MM.1S (cell line): ENCODE data around the gene DCAF8L2.

ENCODE experiments used
- DNase-seq: peaks from one replicate; pipeline ENCODE4 v3.0.0-alpha.2; 2015
- H2AFZ ChIP-seq: fragments of 300-600 bp; sonication (generic); 2 replicates; pipeline ENCODE4 v1.6.0; 2016; ENCODE audit warnings: antibody characterized with exemption, low read length
- H3F3A ChIP-seq: fragments of 300-600 bp; sonication (generic); 2 replicates; pipeline ENCODE4 v1.6.1; 2016; ENCODE audit warnings: mild to moderate bottlenecking, antibody characterized with exemption, low read length, moderate library complexity, mixed read lengths; ENCODE audit not compliant: insufficient read depth
- H3K27ac ChIP-seq: fragments of 300-600 bp; sonication (generic); 2 replicates; pipeline ENCODE4 v1.5.1; 2016; ENCODE audit warnings: mild to moderate bottlenecking, low read length
- H3K27me3 ChIP-seq: fragments of 300-600 bp; sonication (generic); replicated peaks from 2 replicates; pipeline ENCODE4 v1.6.0; 2016; ENCODE audit warnings: low read length; ENCODE audit not compliant: insufficient read depth
- H3K36me3 ChIP-seq: fragments of 300-600 bp; sonication (generic); replicated peaks from 2 replicates; pipeline ENCODE4 v1.6.1; 2016; ENCODE audit warnings: mild to moderate bottlenecking, low read length, mixed read lengths; ENCODE audit not compliant: insufficient read depth
- H3K4me1 ChIP-seq: fragments of 300-600 bp; sonication (generic); 2 replicates; pipeline ENCODE4 v1.6.1; 2016; ENCODE audit warnings: low read length, mixed read lengths
- H3K4me2 ChIP-seq: fragments of 300-600 bp; sonication (generic); 2 replicates; pipeline ENCODE4 v1.6.0; 2016; ENCODE audit warnings: low read depth, low read length
- H3K4me3 ChIP-seq: fragments of 300-600 bp; sonication (generic); 2 replicates; pipeline ENCODE4 v1.5.1; 2016; ENCODE audit warnings: low read length, mixed read lengths
- H3K79me2 ChIP-seq: fragments of 300-600 bp; sonication (generic); 2 replicates; pipeline ENCODE4 v1.6.1; 2016; ENCODE audit warnings: mixed run types, low read length, mixed read lengths
- H3K9ac ChIP-seq: fragments of 300-600 bp; sonication (generic); 2 replicates; pipeline ENCODE4 v1.6.1; 2016; ENCODE audit warnings: low read length, mixed read lengths
- H3K9me2 ChIP-seq: fragments of 300-600 bp; sonication (generic); replicated peaks from 2 replicates; pipeline ENCODE4 v1.6.1; 2016; ENCODE audit warnings: mild to moderate bottlenecking, low read length, mixed read lengths; ENCODE audit not compliant: insufficient read depth
- H3K9me3 ChIP-seq: fragments of 300-600 bp; sonication (generic); replicated peaks from 2 replicates; pipeline ENCODE4 v1.6.1; 2016; ENCODE audit warnings: mild to moderate bottlenecking, low read length, mixed read lengths; ENCODE audit not compliant: insufficient read depth
- H4K20me1 ChIP-seq: fragments of 300-600 bp; sonication (generic); 2 replicates; pipeline ENCODE4 v1.6.1; 2016; ENCODE audit warnings: mild to moderate bottlenecking, low read length, moderate library complexity, mixed read lengths; ENCODE audit not compliant: insufficient read depth
- EZH2 ChIP-seq: fragments of 300-600 bp; sonication (generic); optimal IDR thresholded peaks from 2 replicates; pipeline ENCODE3; 2017; ENCODE audit warnings: low read depth, mild to moderate bottlenecking, antibody characterized with exemption, low read length, mixed read lengths
- EZH2phosphoT487 ChIP-seq: fragments of 300-600 bp; sonication (generic); IDR thresholded peaks from 2 replicates; pipeline ENCODE4 v1.6.1; 2018; ENCODE audit warnings: antibody characterized with exemption, low read length
- TF ChIP-seq, protein P1 (sequence below): fragments of 300-600 bp; sonication (generic); IDR thresholded peaks from 2 replicates; pipeline ENCODE4 v1.5.1; 2016; ENCODE audit warnings: antibody characterized with exemption, low read length, mixed read lengths

Gene DCAF8L2

DNA sequence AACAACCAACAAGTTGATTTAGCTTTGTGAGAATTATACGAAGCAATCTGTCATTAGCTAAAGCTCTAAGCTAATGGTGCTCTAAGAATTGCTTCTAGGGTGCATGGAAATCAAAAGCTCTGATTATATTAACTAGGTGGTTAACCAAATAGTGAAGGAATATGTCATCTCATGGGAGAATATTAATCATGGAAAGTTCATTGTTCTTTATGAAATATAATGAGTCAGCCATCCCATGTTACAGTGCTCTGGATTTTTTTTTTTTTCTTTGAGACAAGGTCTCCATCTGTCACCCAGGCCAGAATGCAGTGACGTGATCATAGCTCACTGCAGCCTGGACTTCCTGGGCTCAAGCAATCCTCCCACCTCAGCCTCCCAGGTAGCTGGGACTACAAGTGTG is 10.5 kb downstream of the DCAF8L2 start:
- H3K9ac ChIP-seq: no peak overlapping the region
- H3K9me3 ChIP-seq: no peaks in the 10 kb centered on the region
- H3K27me3 ChIP-seq: no peaks in the 10 kb centered on the region
- H3K36me3 ChIP-seq: no peaks in the 10 kb centered on the region
- no peaks in the 10 kb centered on the region for H3K9me2 ChIP-seq
- no peaks in the 10 kb centered on the region for H3K79me2 ChIP-seq
- TF ChIP-seq EZH2 (no peak), EZH2phosphoT487 (no peak)
- no peaks in the 10 kb centered on the region for H3K4me1 ChIP-seq
- no peak overlapping the region for H3K4me2 ChIP-seq
- no peak overlapping the region for H2AFZ ChIP-seq
- no peaks in the 10 kb centered on the region for H3F3A ChIP-seq
- H3K4me3 ChIP-seq: no peak overlapping the region
- no peak for DNase-seq
- no peaks in the 10 kb centered on the region for H4K20me1 ChIP-seq
- H3K27ac ChIP-seq: no peak overlapping the region

DNA sequence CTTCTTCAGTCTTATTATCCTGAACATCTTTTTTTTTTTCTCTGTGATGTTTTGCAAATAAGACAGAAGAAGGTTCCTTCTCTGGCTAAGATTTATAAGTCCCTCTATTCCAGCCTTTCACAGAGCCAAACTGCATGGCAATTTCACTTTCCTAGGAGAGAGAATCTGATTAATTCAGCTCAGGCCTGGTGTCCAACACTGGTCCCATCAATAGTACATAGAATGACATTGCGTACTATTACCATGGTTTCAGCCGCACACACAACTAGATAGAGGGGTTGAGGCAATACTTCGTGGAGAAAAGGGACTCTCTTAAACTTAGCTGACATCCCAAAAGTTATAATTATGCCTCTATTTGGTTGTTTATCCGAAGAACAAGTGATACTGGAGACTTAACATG is 18.5 kb downstream of the DCAF8L2 start:
- no peaks in the 10 kb centered on the region for H3K9me2 ChIP-seq
- H3K9ac ChIP-seq: no peak overlapping the region
- DNase-seq: no peak
- H2AFZ ChIP-seq: no peak overlapping the region
- no peaks in the 10 kb centered on the region for H3K79me2 ChIP-seq
- no peak overlapping the region for H3K4me2 ChIP-seq
- no peaks in the 10 kb centered on the region for H3K4me1 ChIP-seq
- H4K20me1 ChIP-seq: no peaks in the 10 kb centered on the region
- H3K9me3 ChIP-seq: no peaks in the 10 kb centered on the region
- H3K27me3 ChIP-seq: no peaks in the 10 kb centered on the region
- H3K36me3 ChIP-seq: no peaks in the 10 kb centered on the region
- H3K4me3 ChIP-seq: no peak overlapping the region
- TF ChIP-seq, protein P1, sequence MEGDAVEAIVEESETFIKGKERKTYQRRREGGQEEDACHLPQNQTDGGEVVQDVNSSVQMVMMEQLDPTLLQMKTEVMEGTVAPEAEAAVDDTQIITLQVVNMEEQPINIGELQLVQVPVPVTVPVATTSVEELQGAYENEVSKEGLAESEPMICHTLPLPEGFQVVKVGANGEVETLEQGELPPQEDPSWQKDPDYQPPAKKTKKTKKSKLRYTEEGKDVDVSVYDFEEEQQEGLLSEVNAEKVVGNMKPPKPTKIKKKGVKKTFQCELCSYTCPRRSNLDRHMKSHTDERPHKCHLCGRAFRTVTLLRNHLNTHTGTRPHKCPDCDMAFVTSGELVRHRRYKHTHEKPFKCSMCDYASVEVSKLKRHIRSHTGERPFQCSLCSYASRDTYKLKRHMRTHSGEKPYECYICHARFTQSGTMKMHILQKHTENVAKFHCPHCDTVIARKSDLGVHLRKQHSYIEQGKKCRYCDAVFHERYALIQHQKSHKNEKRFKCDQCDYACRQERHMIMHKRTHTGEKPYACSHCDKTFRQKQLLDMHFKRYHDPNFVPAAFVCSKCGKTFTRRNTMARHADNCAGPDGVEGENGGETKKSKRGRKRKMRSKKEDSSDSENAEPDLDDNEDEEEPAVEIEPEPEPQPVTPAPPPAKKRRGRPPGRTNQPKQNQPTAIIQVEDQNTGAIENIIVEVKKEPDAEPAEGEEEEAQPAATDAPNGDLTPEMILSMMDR: no peak
- TF ChIP-seq EZH2 (no peak), EZH2phosphoT487 (no peak)
- H3K27ac ChIP-seq: no peak overlapping the region
- no peaks in the 10 kb centered on the region for H3F3A ChIP-seq

DNA sequence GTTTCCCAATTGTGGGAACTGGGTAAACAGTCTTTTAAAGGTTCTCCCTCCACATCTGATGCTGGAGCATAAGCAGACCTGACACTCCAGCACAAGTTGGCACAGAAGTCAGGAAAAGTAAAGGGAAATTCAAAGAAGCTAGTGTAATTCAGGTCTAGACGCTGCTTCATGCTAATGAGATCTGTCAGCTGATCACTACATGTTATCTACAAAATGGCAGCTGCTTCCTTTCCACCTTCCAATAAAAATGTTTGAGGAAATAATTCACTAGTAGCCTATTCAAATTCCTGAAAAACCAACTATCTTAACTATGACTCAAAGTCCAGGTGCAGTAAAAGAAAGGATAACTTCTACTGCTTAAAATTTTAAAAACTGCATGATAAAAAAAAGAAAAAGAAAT is 29.3 kb downstream of the DCAF8L2 start:
- H3K36me3 ChIP-seq: no peaks in the 10 kb centered on the region
- H3K9ac ChIP-seq: no peak overlapping the region
- no peak overlapping the region for H3K27ac ChIP-seq
- no peaks in the 10 kb centered on the region for H4K20me1 ChIP-seq
- TF ChIP-seq EZH2phosphoT487 (no peak), EZH2 (no peak)
- TF ChIP-seq, protein P1: no peak
- H2AFZ ChIP-seq: no peak overlapping the region
- H3K79me2 ChIP-seq: no peaks in the 10 kb centered on the region
- H3K4me3 ChIP-seq: no peak overlapping the region
- H3K4me2 ChIP-seq: no peak overlapping the region
- no peaks in the 10 kb centered on the region for H3K9me2 ChIP-seq
- H3F3A ChIP-seq: no peaks in the 10 kb centered on the region
- no peaks in the 10 kb centered on the region for H3K27me3 ChIP-seq
- no peaks in the 10 kb centered on the region for H3K9me3 ChIP-seq
- DNase-seq: no peak
- no peaks in the 10 kb centered on the region for H3K4me1 ChIP-seq

DNA sequence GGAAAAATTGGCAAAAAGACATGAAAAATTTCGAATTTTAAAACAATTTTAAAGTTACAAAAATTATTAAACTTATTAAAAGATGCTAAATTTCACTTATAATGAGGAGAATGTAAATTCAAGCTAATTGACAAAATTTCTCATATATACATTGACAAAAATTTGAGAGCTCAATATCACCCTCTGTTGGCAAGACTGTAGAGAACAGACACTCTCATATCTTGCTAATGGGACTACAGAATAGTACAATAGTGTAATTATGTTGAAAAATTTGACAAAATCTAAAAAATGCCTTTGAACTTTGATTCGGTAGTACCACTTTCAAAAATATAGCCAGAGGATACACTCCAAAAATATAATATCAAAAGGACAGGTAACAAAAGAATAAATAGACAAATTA is 29.8 kb downstream of the DCAF8L2 start:
- TF ChIP-seq, protein P1: peak; percentile 37
- TF ChIP-seq EZH2: no peak
- TF ChIP-seq EZH2phosphoT487: no peak
- Histone ChIP-seq H3K9me3 (no peaks in the 10 kb centered on the region), H3F3A (no peaks in the 10 kb centered on the region), H3K79me2 (no peaks in the 10 kb centered on the region), H3K4me3 (no peak overlapping the region), H3K27me3 (no peaks in the 10 kb centered on the region), H3K36me3 (no peaks in the 10 kb centered on the region), H3K27ac (no peak overlapping the region), H3K9me2 (no peaks in the 10 kb centered on the region), H2AFZ (no peak overlapping the region), H4K20me1 (no peaks in the 10 kb centered on the region), H3K9ac (no peak overlapping the region), H3K4me2 (no peak overlapping the region), H3K4me1 (no peaks in the 10 kb centered on the region)
- peak; percentile 29 for DNase-seq
